Astrocyte (in vitro differentiated cells and primary cell): ENCODE measurements around the gene NAB1.

ENCODE experiments used
- EZH2 ChIP-seq: IDR thresholded peaks from 2 replicates; pipeline ENCODE4 v1.6.1; 2012; ENCODE audit warnings: mild to moderate bottlenecking, low read length, inconsistent platforms; ENCODE audit not compliant: insufficient read depth
- TF ChIP-seq, protein P1 (sequence below): IDR thresholded peaks from 2 replicates; pipeline ENCODE4 v1.5.1; 2011; ENCODE audit warnings: low read depth, mild to moderate bottlenecking, inconsistent platforms, low read length, moderate library complexity; ENCODE audit not compliant: insufficient read depth

DNA sequence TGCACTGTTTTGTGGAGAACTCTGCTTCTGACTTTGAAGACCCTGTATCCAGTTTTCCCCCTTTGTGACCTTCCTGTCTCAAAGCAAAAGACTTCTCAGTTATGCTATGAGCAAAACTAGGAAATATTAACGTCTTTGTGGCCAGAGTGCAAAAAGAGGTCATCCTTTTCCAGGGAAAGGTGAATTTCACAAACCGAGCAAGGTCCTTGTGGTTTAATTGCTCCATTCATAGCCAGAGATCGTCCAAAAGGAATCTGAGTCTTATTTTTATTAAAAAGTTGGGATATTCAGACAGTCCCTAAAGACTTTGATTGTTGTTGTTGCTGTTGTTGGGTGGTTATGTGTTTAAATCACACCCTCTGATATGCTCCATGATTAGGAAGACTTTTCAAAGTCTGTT lies 77.4 kb downstream of the NAB1 start:
- TF ChIP-seq, protein P1, sequence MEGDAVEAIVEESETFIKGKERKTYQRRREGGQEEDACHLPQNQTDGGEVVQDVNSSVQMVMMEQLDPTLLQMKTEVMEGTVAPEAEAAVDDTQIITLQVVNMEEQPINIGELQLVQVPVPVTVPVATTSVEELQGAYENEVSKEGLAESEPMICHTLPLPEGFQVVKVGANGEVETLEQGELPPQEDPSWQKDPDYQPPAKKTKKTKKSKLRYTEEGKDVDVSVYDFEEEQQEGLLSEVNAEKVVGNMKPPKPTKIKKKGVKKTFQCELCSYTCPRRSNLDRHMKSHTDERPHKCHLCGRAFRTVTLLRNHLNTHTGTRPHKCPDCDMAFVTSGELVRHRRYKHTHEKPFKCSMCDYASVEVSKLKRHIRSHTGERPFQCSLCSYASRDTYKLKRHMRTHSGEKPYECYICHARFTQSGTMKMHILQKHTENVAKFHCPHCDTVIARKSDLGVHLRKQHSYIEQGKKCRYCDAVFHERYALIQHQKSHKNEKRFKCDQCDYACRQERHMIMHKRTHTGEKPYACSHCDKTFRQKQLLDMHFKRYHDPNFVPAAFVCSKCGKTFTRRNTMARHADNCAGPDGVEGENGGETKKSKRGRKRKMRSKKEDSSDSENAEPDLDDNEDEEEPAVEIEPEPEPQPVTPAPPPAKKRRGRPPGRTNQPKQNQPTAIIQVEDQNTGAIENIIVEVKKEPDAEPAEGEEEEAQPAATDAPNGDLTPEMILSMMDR = no peak
- TF ChIP-seq EZH2 = no peak
